Ramos (cell line): ENCODE results near the gene EXD2.
"Not testable (repeated sequence)": the region's sequence is repeated elsewhere in the genome, so short reads cannot be mapped to it uniquely, and the experiment has no call there.

Experiments used
- in situ Hi-C: fragments of 300-500 bp; cut with MboI; formaldehyde crosslinking; loops from one replicate; pipeline ENCODE4 v1.14.3; 2022; ENCODE audit warnings: low sequenced_read_pairs; ENCODE audit not compliant: unreplicated experiment

The EXD2 gene

GRCh38 chr14:69183735-69184134 is 7.6 kb upstream of the EXD2 start:
- in situ Hi-C loops = no loop called here

- in situ Hi-C loops = no loop called here
Measured at GRCh38 chr14:69190191-69190590, 1.1 kb upstream of the EXD2 start.

GRCh38 chr14:69193721-69194120 is 2.4 kb downstream of the EXD2 start:
- in situ Hi-C loops = no loop called here

GRCh38 chr14:69199786-69200185 is 8.5 kb downstream of the EXD2 start:
- in situ Hi-C loops = no loop called here

- in situ Hi-C loops = no loop called here
Measured at GRCh38 chr14:69204753-69205152, 13.5 kb downstream of the EXD2 start.

- in situ Hi-C loops = no loop called here
Measured at GRCh38 chr14:69207435-69208041, 16.2 kb downstream of the EXD2 start.

GRCh38 chr14:69208666-69209065 is 17.4 kb downstream of the EXD2 start:
- in situ Hi-C loops = no loop called here

- in situ Hi-C loops = no loop called here
Measured at GRCh38 chr14:69214393-69214792, 23.1 kb downstream of the EXD2 start.

- in situ Hi-C loops = not testable (repeated sequence)
Measured at GRCh38 chr14:69217663-69218062, 26.4 kb downstream of the EXD2 start.

- in situ Hi-C loops = no loop called here
Measured at GRCh38 chr14:69224946-69225345, 33.6 kb downstream of the EXD2 start.

GRCh38 chr14:69226178-69226577 is 34.9 kb downstream of the EXD2 start:
- in situ Hi-C loops = no loop called here

- in situ Hi-C loops = no loop called here
Measured at GRCh38 chr14:69226736-69227135, 35.4 kb downstream of the EXD2 start.

- in situ Hi-C loops = no loop called here
Measured at GRCh38 chr14:69231486-69231885, 40.2 kb downstream of the EXD2 start.

GRCh38 chr14:69232388-69232787 is 41.1 kb downstream of the EXD2 start:
- in situ Hi-C loops = no loop called here

- in situ Hi-C loops = no loop called here
Measured at GRCh38 chr14:69234106-69234505, 42.8 kb downstream of the EXD2 start.

- in situ Hi-C loops = no loop called here
Measured at GRCh38 chr14:69235708-69236107, 44.4 kb downstream of the EXD2 start.

- in situ Hi-C loops = no loop called here
Measured at GRCh38 chr14:69237142-69237541, 45.8 kb downstream of the EXD2 start.

- in situ Hi-C loops = no loop called here
Measured at GRCh38 chr14:69237584-69237983, 46.3 kb downstream of the EXD2 start.

- in situ Hi-C loops = no loop called here
Measured at GRCh38 chr14:69238883-69239282, 47.6 kb downstream of the EXD2 start.

GRCh38 chr14:69240527-69241173 is 49.4 kb downstream of the EXD2 start:
- in situ Hi-C loops = no loop called here

GRCh38 chr14:69241577-69241976 is 50.3 kb downstream of the EXD2 start:
- in situ Hi-C loops = no loop called here
